ENCODE results near the gene NSUN2. TPM values are rescaled to one million over a fixed set of nuclear protein-coding genes. Genes with fewer than 3 reads are reported as not detected.
"Not testable (repeated sequence)": the region's sequence is repeated elsewhere in the genome, so short reads cannot be mapped to it uniquely, and the experiment has no call there.

The NSUN2 gene
- total RNA-seq, 1 donor from 2014 or later, result 46.8 TPM

DNA sequence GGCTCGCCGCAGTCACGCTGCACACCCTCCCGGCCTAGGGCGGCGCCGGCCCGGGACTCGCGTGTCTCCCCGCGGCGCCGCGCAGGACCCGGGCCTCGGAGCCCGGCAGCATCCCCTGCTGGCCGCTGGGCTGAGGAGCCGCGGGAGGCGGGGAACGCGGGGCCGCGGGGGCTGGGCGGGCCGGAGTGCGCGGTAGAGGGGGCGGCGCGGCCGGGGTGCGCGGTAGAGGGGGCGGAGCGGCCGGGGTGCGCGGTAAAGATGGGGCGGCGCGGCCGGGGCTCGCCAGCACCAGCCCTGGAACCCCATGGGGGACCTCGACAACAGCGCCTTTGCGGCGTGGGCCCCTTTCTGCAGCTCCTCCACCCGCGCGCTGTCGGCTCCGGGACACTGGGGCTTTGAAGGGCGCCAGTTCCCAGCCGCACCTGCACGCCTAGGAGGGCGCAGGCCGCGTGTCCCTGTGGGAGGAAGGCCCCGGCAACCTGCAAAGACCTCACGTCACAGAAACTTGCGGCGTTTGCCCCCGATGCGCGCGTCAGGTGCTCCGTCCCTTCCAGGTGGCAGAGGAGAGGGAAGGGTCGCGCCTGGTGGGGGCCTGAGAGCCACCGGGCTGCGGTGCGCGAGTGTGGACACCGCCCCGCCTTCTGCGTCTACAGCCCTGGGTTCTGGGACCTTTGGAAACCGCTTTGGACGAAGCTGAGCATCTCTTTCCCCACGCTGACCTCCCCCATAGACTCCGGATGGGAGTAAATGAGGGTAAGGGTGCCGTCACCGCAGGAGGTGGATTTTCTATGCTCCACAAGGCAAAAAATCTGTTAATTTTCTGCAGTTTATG, 49.6 kb downstream of the NSUN2 start:
- DNase-seq (ENCODE audit: low read depth in 2 of 2), result peak; percentile 15 to 54

DNA sequence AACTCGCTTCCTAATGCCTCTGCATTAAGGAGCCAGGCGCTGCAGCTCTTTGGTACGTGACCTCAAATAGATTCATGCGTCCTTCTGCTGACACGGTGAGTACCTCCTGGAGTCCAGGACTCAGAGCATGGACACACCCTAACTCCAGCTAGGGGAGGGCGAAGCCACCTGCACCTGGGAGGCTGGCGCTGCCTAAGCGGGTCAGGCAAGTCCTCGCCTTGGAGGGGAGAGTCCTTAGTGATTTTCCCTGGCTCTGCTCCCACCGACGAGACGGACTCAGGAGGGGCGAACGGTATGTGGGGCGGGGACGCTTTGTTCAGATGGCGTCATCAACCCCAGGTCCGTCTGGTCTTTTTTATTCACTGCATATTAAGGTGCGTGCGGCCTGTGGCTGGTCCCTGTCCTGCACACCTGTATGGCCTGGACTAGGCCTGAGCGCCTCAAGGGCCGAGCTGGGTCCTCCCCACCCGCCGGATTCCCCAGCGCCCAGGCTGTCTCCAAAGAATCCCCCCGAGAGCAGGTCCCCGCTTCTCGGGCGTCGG, 50.3 kb downstream of the NSUN2 start:
- DNase-seq (ENCODE audit: low read depth in 2 of 2), result no peak

- DNase-seq (ENCODE audit: low read depth in 2 of 2), result no peak
These were observed 51.1 kb downstream of the NSUN2 start for GRCh38 chr5:6581559-6582426.

- DNase-seq (ENCODE audit: low read depth in 2 of 2), result no peak
These were observed 51.8 kb downstream of the NSUN2 start for GRCh38 chr5:6581090-6581489.

DNA sequence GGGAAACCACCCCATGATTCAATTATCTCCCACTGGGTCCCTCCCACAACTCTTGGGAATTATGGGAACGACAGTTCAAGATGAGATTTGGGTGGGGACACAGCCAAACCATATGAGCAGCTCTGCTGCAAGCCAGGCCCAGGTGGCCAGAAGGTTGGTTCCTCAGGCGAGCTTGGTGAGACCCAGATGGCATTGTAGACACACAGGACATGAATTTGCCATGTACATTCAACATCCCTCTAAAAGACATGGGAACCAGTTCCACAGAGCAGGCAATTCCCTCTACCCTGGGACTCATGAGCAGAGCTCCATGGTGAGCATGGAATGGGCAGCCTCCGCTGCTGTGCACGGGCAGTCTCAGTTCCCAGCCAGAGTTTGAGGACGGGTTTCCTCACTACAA, 53.3 kb downstream of the NSUN2 start:
- no peak for DNase-seq (ENCODE audit: low read depth in 2 of 2)

- no peak for DNase-seq (ENCODE audit: low read depth in 2 of 2)
These were observed 54.0 kb downstream of the NSUN2 start for GRCh38 chr5:6578676-6579343.

- DNase-seq (ENCODE audit: low read depth in 2 of 2), result peak; percentile 56 to 67
These were observed 55.9 kb downstream of the NSUN2 start for GRCh38 chr5:6576861-6577501.

GRCh38 chr5:6574537-6575245, 58.2 kb downstream of the NSUN2 start:
- DNase-seq (ENCODE audit: low read depth in 2 of 2), result no peak

DNA sequence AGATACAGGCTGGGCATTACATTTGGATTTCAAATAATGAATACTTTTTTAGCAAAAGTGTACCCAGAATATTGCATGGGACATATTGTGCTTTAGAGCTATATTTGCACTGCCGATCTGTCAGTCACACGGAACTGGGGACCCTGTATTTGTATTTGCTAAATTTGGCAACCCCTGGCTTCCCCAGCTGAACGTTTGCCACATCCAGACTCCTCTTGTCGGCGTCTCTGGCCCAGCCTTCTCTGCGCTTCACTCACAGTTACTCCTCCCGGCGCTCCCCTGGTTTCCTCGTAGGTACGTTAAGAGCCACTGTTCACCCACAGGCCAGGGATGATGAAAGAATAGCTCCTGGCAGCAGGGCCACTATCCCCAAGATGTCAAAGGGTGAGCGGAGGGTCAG, 58.7 kb downstream of the NSUN2 start:
- DNase-seq (ENCODE audit: low read depth in 2 of 2), result no peak

- DNase-seq (ENCODE audit: low read depth in 2 of 2), result no peak
These were observed 59.2 kb downstream of the NSUN2 start for GRCh38 chr5:6573651-6574101.

GRCh38 chr5:6572825-6573380, 59.9 kb downstream of the NSUN2 start:
- no peak for DNase-seq (ENCODE audit: low read depth in 2 of 2)

DNA sequence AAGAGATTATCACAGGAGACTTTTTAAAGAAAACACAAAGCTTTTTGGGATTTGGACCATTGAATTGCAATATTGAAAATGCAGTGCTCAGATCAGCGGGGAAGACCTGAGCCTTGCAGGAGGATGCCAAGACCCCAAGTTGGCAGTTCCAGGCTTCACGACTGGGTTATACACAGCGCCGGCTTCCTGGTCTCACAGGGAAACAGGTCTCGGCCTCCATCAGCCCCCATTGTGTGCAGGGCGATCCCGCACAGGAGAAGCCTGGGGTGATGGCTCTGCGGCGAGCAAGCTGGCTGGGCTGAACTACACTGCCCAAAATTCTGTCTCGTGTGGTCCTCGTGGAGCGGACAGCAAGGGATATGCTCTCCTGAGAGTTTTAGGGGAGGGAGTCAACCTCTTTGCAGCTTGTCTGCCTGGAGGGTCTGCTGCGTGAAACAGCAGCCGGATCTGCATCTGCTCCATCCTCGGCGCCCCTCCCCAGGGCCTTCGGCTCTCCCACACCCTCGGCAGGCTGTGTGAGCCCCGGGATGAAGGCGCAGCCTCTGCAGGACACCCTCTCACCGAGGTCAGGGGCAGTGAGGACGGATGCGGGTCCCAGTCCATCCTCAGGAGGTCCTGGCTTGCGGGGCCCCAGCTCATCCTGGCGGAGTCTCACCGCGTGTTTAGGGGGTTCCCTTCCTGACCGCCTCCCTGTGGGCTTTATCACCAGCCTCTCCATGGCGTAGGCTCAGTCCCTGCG, 60.6 kb downstream of the NSUN2 start:
- no peak for DNase-seq (ENCODE audit: low read depth in 2 of 2)

GRCh38 chr5:6571607-6572006, 61.2 kb downstream of the NSUN2 start:
- not testable (repeated sequence) for DNase-seq (ENCODE audit: low read depth in 2 of 2)

GRCh38 chr5:6570530-6570929, 62.3 kb downstream of the NSUN2 start:
- DNase-seq (ENCODE audit: low read depth in 2 of 2), result no peak

DNA sequence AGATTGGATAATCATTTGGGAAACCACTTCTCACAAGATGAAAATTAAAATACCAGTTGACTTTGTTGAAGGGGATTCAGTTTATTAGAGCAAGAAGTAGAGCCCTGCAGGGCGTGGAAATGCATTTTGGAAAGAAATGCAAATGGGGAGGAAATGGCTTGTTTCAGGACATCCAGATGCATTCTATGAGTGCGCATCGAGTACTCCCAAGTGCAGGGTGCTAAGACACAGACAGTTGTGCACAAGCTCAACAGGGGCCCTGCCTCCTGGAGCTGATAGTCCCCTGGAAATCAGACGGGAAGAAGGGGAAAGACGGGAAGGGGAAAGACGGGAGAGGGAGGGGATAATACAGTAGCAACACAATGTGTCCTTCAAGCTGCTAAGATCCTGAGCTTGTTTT, 64.0 kb downstream of the NSUN2 start:
- no peak for DNase-seq (ENCODE audit: low read depth in 2 of 2)

DNA sequence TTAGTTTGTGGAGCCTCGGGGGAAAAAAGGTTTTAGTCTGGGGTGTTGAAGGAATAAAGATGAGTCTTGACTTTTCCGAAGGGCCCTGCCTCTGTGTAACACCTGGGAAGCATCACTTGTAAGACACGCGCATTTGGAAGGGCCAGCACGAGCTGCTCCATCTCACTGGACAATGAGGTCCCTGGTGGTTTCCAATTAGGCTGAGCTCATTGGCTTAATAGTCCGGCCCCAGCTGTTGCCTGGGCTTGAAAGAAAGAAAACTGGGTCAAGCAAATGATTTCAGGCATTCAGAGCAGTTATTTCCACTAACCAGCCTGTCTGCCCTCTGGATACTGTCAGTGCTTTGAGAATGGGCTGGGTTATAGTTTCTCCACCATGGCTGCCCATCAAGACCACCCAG, 64.5 kb downstream of the NSUN2 start:
- DNase-seq (ENCODE audit: low read depth in 2 of 2), result no peak

DNA sequence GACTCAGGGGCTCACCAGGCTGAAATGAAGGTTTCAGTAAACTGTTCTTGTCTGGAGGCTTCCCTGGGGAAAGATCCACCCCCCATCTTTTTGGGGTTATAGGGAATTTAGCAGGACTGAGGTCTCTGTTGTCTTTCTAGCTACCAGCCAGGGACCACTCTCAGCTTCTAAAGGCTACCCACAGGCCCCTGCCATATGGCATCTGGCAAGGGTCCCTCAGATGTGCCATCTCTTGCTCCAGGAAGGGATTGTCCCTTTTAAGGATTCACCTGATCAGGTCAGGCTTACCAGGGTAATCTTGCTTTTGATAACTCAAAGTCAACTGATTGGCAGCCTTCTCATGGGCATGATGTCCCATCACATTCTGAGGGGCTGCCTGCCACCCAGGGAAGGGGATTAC, 65.0 kb downstream of the NSUN2 start:
- DNase-seq (ENCODE audit: low read depth in 2 of 2), result no peak

DNA sequence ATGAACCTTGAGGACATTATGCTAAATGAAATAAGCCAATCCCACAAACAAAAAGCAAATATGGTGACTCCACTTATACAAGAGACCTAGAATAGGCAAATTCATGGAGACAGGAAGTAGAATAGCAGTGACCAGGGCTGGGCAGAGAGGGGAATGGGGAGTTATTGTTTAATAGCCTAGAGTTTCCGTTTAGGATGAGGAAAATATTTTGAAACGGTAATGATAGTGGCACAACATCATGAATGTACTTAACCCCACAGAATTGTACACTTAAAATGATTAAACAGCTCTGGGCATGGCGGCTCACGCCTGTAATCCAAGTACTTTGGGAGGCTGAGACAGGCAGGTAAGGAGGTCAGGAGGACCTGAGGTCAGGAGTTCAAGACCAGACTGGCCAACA, 65.8 kb downstream of the NSUN2 start:
- peak in 1 of 2 donors; percentile 56 for DNase-seq (ENCODE audit: low read depth in 2 of 2)

- DNase-seq (ENCODE audit: low read depth in 2 of 2), result no peak
These were observed 67.4 kb downstream of the NSUN2 start for GRCh38 chr5:6565492-6565891.

Measured in lung microvascular endothelial cell (primary cell).